Measurements from ENCODE around the gene SH2B2.

DNA sequence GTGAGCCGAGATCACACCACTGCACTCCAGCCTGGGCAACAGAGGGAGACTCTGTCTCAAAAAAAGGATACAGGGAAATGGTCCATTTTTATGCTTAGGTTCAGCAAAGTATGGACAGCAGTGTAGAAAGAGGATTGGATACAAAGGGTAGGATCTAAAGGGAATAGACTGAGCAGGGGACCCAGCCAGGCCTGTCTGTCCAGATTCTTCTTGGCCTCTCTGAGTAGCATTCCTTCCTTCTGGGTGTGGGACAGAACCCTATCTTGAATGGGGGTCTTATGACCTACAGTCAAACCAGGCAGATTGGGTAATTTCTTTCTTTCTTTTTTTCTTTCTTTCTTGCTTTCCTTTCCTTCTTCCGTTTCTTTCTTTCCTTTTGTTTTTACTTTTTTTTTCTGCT lies 25.6 kb downstream of the SH2B2 start:
- TF ChIP-seq, protein P1, sequence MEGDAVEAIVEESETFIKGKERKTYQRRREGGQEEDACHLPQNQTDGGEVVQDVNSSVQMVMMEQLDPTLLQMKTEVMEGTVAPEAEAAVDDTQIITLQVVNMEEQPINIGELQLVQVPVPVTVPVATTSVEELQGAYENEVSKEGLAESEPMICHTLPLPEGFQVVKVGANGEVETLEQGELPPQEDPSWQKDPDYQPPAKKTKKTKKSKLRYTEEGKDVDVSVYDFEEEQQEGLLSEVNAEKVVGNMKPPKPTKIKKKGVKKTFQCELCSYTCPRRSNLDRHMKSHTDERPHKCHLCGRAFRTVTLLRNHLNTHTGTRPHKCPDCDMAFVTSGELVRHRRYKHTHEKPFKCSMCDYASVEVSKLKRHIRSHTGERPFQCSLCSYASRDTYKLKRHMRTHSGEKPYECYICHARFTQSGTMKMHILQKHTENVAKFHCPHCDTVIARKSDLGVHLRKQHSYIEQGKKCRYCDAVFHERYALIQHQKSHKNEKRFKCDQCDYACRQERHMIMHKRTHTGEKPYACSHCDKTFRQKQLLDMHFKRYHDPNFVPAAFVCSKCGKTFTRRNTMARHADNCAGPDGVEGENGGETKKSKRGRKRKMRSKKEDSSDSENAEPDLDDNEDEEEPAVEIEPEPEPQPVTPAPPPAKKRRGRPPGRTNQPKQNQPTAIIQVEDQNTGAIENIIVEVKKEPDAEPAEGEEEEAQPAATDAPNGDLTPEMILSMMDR (conservative IDR thresholded peaks at IDR 0.05 in 1 of 2, IDR thresholded peaks at IDR 0.05 in 1 of 2; ENCODE audit: low read depth in 1 of 2, low read length in 2 of 2) = no peak
- TF ChIP-seq EZH2 (IDR thresholded peaks at IDR 0.05; ENCODE audit: low read length, missing control alignments) = no peak

All from fibroblast of lung (primary cell).